B cell (primary cell): ENCODE measurements around the gene PPFIA4. TPM values are rescaled to one million over a fixed set of nuclear protein-coding genes. Genes with fewer than 3 reads are reported as not detected.

ENCODE experiments used
- ATAC-seq: fragments of 200-7000 bp; cut with Tn5 transposase; one replicate; pipeline ENCODE4 v1.10.0; 2021; ENCODE audit warnings: low read depth, mild to moderate bottlenecking, moderate number of reproducible peaks, moderate library complexity
- CTCF ChIA-PET: fragments of 350-600 bp; sonication (Branson Sonifier 250); formaldehyde crosslinking; loops from one replicate; lab custom pipeline; 2021; ENCODE audit warnings: antibody characterized with exemption, inconsistent platforms; lab: Charles Lee
- POLR2A ChIA-PET: fragments of 350-600 bp; sonication (Branson Sonifier 250); formaldehyde crosslinking; loops from one replicate; lab custom pipeline; 2021; ENCODE audit warnings: antibody characterized with exemption; lab: Charles Lee
- DNase-seq: peaks from one replicate; pipeline ENCODE4 v3.0.0; 2013
- H2AFZ ChIP-seq: 2 replicates; pipeline ENCODE4 v1.6.1; 2012; ENCODE audit warnings: mild to moderate bottlenecking, low read depth, low read length; ENCODE audit not compliant: insufficient read depth, poor library complexity, severe bottlenecking
- H3K27ac ChIP-seq, 2 donors: 1 replicate in 1 of 2; 2 replicates in 1 of 2; pipeline ENCODE4 v1.5.1; 2012 to 2013; ENCODE audit warnings: low read length in 2 of 2, mild to moderate bottlenecking in 2 of 2, moderate library complexity in 1 of 2
- H3K27me3 ChIP-seq, 4 experiments: fragments of 200-600 bp in 1 of 4; sonication (generic) in 1 of 4; replicated peaks in 1 of 4; 1 replicate in 2 of 4; 2 replicates in 2 of 4; pipeline versions ENCODE4 v1.6.1 to v1.7.0; 2013 to 2016; ENCODE audit warnings: low read length in 3 of 4, mild to moderate bottlenecking in 2 of 4, mixed read lengths in 1 of 4, moderate library complexity in 1 of 4; ENCODE audit not compliant: insufficient read depth in 4 of 4, control insufficient read depth in 3 of 4; ENCODE audit errors: control extremely low read depth in 1 of 4
- H3K36me3 ChIP-seq, 2 experiments: replicated peaks in 1 of 2; 1 replicate in 1 of 2; 2 replicates in 1 of 2; pipeline versions ENCODE4 v1.6.1 to v1.7.1; 2013; ENCODE audit warnings: low read length in 1 of 2; ENCODE audit not compliant: insufficient read depth in 2 of 2, control insufficient read depth in 1 of 2; ENCODE audit errors: control extremely low read depth in 1 of 2, extremely low read depth in 1 of 2
- H3K4me1 ChIP-seq, 2 donors: fragments of 200-600 bp in 1 of 2; sonication (generic) in 1 of 2; 1 replicate in 1 of 2; 2 replicates in 1 of 2; pipeline versions ENCODE4 v1.5.1 to v1.6.1; 2013 to 2017; ENCODE audit warnings: low read length in 2 of 2; ENCODE audit not compliant: control insufficient read depth in 2 of 2, insufficient read depth in 2 of 2
- H3K4me2 ChIP-seq: replicated peaks from 2 replicates; pipeline ENCODE3; 2012; ENCODE audit warnings: mild to moderate bottlenecking, low read depth, low read length; ENCODE audit not compliant: poor library complexity, severe bottlenecking
- H3K4me3 ChIP-seq, 5 experiments: fragments of 200-600 bp in 1 of 5; sonication (generic) in 1 of 5; 1 replicate in 3 of 5; 2 replicates in 2 of 5; pipeline versions ENCODE4 v1.5.1 to v1.7.0; 2011 to 2016; ENCODE audit warnings: low read length in 4 of 5, mild to moderate bottlenecking in 4 of 5, low read depth in 2 of 5, control low read depth in 1 of 5, moderate library complexity in 1 of 5; ENCODE audit not compliant: insufficient read depth in 1 of 5; ENCODE audit errors: control extremely low read depth in 1 of 5, extremely low read depth in 1 of 5
- H3K79me2 ChIP-seq: fragments of 200-600 bp; sonication (generic); one replicate; pipeline ENCODE4 v1.6.0; 2016; ENCODE audit warnings: low read length; ENCODE audit not compliant: control insufficient read depth, insufficient read depth
- H3K9ac ChIP-seq: fragments of 200-600 bp; sonication (generic); 2 replicates; pipeline ENCODE4 v1.6.1; 2017; ENCODE audit warnings: mild to moderate bottlenecking, low read length, moderate library complexity
- H3K9me3 ChIP-seq, 3 donors: one replicate each; pipeline versions ENCODE4 v1.6.1 to v1.7.1; 2013; ENCODE audit warnings: low read length in 2 of 3; ENCODE audit not compliant: control insufficient read depth in 2 of 3, insufficient read depth in 1 of 3; ENCODE audit errors: control extremely low read depth in 1 of 3
- H4K20me1 ChIP-seq: 2 replicates; pipeline ENCODE4 v1.6.0; 2012; ENCODE audit warnings: mild to moderate bottlenecking, low read length; ENCODE audit not compliant: insufficient read depth, control insufficient read depth, poor library complexity, severe bottlenecking
- H3K27ac Mint-ChIP-seq: one replicate; pipeline ENCODE4 v1.8.0; 2021; ENCODE audit warnings: mixed read lengths
- H3K27me3 Mint-ChIP-seq: one replicate; pipeline ENCODE4 v1.8.0; 2021; ENCODE audit warnings: mixed read lengths
- H3K4me1 Mint-ChIP-seq: one replicate; pipeline ENCODE4 v1.8.0; 2021; ENCODE audit warnings: mixed read lengths
- H3K4me3 Mint-ChIP-seq: one replicate; pipeline ENCODE4 v1.8.0; 2021; ENCODE audit warnings: mixed read lengths
- H3K9me3 Mint-ChIP-seq: one replicate; pipeline ENCODE4 v1.8.0; 2022; ENCODE audit warnings: mixed read lengths; ENCODE audit not compliant: insufficient read depth
- EZH2 ChIP-seq: IDR thresholded peaks from 2 replicates; pipeline ENCODE4 v1.6.1; 2012; ENCODE audit warnings: borderline replicate concordance, low read depth, mild to moderate bottlenecking, moderate library complexity, low read length; ENCODE audit not compliant: insufficient read depth, poor library complexity, severe bottlenecking
- WGBS: methylation state at CpG from one replicate; pipeline ENCODE4 v1.1.5; 2013; ENCODE audit warnings: missing lambda C conversion rate; ENCODE audit not compliant: insufficient coverage; 5-methylcytosine and 5-hydroxymethylcytosine counted together
- intact Hi-C: fragments of 100-400 bp; cut with micrococcal nuclease; formaldehyde crosslinking; loops from one replicate; pipeline ENCODE4 v1.10.0; 2022
- polyA plus RNA-seq: library from polyadenylated mRNA; depleted of rRNA; stranded (reverse); fragments of >200 nt; gene quantifications from 2 replicates; pipeline ENCODE4 v1.2.3, GENCODE V29; 2012
- total RNA-seq, 2 donors: library from RNA; stranded (reverse); fragments of 120-200 nt in 1 of 2; gene quantifications; 1 replicate in 1 of 2; 2 replicates in 1 of 2; pipeline versions ENCODE4 v1.2.3 to v1.2.4, GENCODE V29; 2013 to 2022
- TF ChIP-seq, protein P1 (sequence below): fragments of 200-600 bp; IDR thresholded peaks from one replicate; pipeline ENCODE4 v1.8.0; 2022; ENCODE audit warnings: antibody characterized with exemption, mild to moderate bottlenecking

The PPFIA4 gene
- total and polyA plus RNA-seq, 2 donors (not counting 1 experiment from before 2014, with no cell fraction given) = 0.09 to 0.62 TPM

DNA sequence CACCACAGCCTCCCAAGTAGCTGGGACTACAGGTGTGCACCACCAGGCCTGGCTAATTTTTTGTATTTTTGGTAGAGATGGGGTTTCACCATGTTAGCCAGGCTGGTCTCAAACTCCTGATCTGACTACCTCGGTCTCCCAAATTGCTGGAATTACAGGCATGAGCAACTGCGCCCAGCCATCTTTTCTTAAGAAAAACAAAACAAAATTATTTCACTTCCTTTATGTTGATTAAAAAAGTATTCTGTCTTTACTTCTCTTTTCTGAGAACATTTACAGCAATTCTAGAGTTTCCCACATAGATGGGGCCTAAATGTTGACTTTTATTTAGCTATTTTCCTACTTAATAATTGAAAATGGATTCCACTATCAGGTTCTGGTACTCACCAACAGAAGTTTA lies 36.4 kb upstream of the PPFIA4 start:
- no peaks in the 10 kb centered on the region for H3K9me3 ChIP-seq
- Mint-ChIP-seq H3K27ac (peak overlapping the region; percentile 60), H3K4me3 (peak overlapping the region; percentile 40), H3K4me1 (peaks cover 41% of the 10 kb centered on the region), H3K27me3 (no peaks in the 10 kb centered on the region), H3K9me3 (no peaks in the 10 kb centered on the region)
- no peak for ATAC-seq
- ChIA-PET POLR2A (interaction anchor here (0.6 to 0.7 kb wide), 3 partner anchors 15 to 217 kb away, joined by 3 read pairs; partner anchors contain the start of gene TMEM183A), CTCF (interaction anchor here (0.6 to 3.5 kb wide), 5 partner anchors 9 to 507 kb away, joined by 3 to 25 read pairs (median 3); partner anchors contain the start of gene TMEM183A)
- peaks cover 23 to 27% of the 10 kb centered on the region in 2 donors for H3K4me1 ChIP-seq
- TF ChIP-seq, protein P1, sequence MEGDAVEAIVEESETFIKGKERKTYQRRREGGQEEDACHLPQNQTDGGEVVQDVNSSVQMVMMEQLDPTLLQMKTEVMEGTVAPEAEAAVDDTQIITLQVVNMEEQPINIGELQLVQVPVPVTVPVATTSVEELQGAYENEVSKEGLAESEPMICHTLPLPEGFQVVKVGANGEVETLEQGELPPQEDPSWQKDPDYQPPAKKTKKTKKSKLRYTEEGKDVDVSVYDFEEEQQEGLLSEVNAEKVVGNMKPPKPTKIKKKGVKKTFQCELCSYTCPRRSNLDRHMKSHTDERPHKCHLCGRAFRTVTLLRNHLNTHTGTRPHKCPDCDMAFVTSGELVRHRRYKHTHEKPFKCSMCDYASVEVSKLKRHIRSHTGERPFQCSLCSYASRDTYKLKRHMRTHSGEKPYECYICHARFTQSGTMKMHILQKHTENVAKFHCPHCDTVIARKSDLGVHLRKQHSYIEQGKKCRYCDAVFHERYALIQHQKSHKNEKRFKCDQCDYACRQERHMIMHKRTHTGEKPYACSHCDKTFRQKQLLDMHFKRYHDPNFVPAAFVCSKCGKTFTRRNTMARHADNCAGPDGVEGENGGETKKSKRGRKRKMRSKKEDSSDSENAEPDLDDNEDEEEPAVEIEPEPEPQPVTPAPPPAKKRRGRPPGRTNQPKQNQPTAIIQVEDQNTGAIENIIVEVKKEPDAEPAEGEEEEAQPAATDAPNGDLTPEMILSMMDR = no peak
- TF ChIP-seq EZH2 = no peak
- no peak overlapping the region for H3K4me3 ChIP-seq
- no peaks in the 10 kb centered on the region for H4K20me1 ChIP-seq
- intact Hi-C loops = no loop called here
- DNase-seq = no peak
- H3K4me2 ChIP-seq = peak overlapping the region; percentile 21
- peak overlapping the region; percentile 31 to 48 for H3K27ac ChIP-seq
- H2AFZ ChIP-seq = no peak overlapping the region
- no peaks in the 10 kb centered on the region for H3K27me3 ChIP-seq
- H3K9ac ChIP-seq = no peak overlapping the region
- H3K79me2 ChIP-seq = no peaks in the 10 kb centered on the region
- H3K36me3 ChIP-seq = no peaks in the 10 kb centered on the region
- no CpG with 5 or more reads among the region's 2 CpGs for WGBS

DNA sequence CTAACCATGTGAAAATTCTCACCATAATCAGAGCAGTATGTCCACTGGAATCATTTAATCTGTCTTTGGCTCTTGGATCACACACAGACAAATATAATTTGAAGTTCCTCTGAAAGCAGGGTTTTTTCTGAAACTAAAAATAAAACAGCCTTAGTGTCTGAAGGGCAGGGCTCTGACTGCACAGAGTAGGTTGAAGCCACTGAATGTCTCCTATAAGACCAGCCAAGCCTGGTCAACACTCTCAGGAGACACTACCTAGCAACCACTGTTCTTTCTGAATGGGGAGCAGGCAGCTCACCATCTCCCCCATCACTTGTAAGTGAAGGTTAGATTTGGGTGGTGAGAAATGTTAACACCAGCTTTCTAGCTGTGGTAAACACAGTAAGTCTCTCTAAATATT lies 35.2 kb upstream of the PPFIA4 start:
- intact Hi-C loops = no loop called here
- H2AFZ ChIP-seq = peak overlapping the region; percentile 44
- ChIA-PET POLR2A (no interaction called here), CTCF (interaction anchor here (1.0 to 1.6 kb wide), 5 partner anchors 9 to 23 kb away, joined by 3 to 6 read pairs (median 3); partner anchors contain the start of gene TMEM183A)
- no peaks in the 10 kb centered on the region for H3K9me3 Mint-ChIP-seq
- peak overlapping the region in 1 of 2 donors; percentile 25 for H3K27ac ChIP-seq
- H3K79me2 ChIP-seq = no peaks in the 10 kb centered on the region
- H3K4me1 ChIP-seq = peaks cover 23 to 27% of the 10 kb centered on the region in 2 donors
- H3K9ac ChIP-seq = no peak overlapping the region
- peaks cover 4% of the 10 kb centered on the region for H3K27me3 Mint-ChIP-seq
- H3K4me3 ChIP-seq = no peak overlapping the region
- H3K4me1 Mint-ChIP-seq = peaks cover 41% of the 10 kb centered on the region
- H3K27me3 ChIP-seq = no peaks in the 10 kb centered on the region
- no peaks in the 10 kb centered on the region for H4K20me1 ChIP-seq
- H3K4me2 ChIP-seq = peak overlapping the region; percentile 21
- H3K4me3 Mint-ChIP-seq = peak overlapping the region; percentile 40
- H3K36me3 ChIP-seq = no peaks in the 10 kb centered on the region
- DNase-seq = no peak
- ATAC-seq = no peak
- TF ChIP-seq EZH2 = no peak
- TF ChIP-seq, protein P1 = no peak
- H3K27ac Mint-ChIP-seq = peak overlapping the region; percentile 60
- H3K9me3 ChIP-seq = no peaks in the 10 kb centered on the region
